SK-N-SH treated with all-trans-retinoic acid at 6 μM for 48 hours (cell line): ENCODE measurements around the gene PIK3R1.

Source experiments
- ATAC-seq: fragments of 200-7000 bp; cut with Tn5 transposase; 3 replicates; pipeline ENCODE4 v1.9.1; 2020; ENCODE audit warnings: mild to moderate bottlenecking, moderate library complexity
- ARNTL ChIP-seq: fragments of 450-650 bp; formaldehyde crosslinking; IDR thresholded peaks from 2 replicates; pipeline ENCODE4 v1.5.0; 2020; ENCODE audit warnings: low read depth, mild to moderate bottlenecking, moderate library complexity, borderline replicate concordance
- BACH2 ChIP-seq: fragments of 250-450 bp; sonication (Bioruptor Pico); IDR thresholded peaks from 2 replicates; pipeline ENCODE4 v1.9.0; 2021; ENCODE audit warnings: mild to moderate bottlenecking, borderline replicate concordance
- CREB5 ChIP-seq: fragments of 250-450 bp; sonication (Bioruptor Pico); IDR thresholded peaks from 2 replicates; pipeline ENCODE4 v1.5.1; 2020; ENCODE audit warnings: low read depth, mild to moderate bottlenecking, moderate library complexity
- CSRNP3 ChIP-seq: fragments of 250-450 bp; sonication (Bioruptor Pico); IDR thresholded peaks from 2 replicates; pipeline ENCODE4 v1.5.1; 2021; ENCODE audit warnings: mild to moderate bottlenecking, moderate library complexity
- ESRRG ChIP-seq: fragments of 250-450 bp; sonication (Bioruptor Pico); IDR thresholded peaks from 2 replicates; pipeline ENCODE4 v1.6.1; 2021; ENCODE audit warnings: mild to moderate bottlenecking
- GLIS3 ChIP-seq: fragments of 250-450 bp; sonication (Bioruptor Pico); IDR thresholded peaks from 2 replicates; pipeline ENCODE4 v1.5.0; 2020; ENCODE audit warnings: mild to moderate bottlenecking, moderate library complexity
- ISL1 ChIP-seq: fragments of 250-450 bp; sonication (Bioruptor Pico); IDR thresholded peaks from 2 replicates; pipeline ENCODE4 v2.1.2; 2022; ENCODE audit warnings: mild to moderate bottlenecking, moderate library complexity
- PATZ1 ChIP-seq: fragments of 250-450 bp; sonication (Bioruptor Pico); IDR thresholded peaks from 2 replicates; pipeline ENCODE4 v1.8.0; 2020; ENCODE audit warnings: mild to moderate bottlenecking, moderate library complexity, borderline replicate concordance
- PPARA ChIP-seq: fragments of 250-450 bp; sonication (Bioruptor Pico); IDR thresholded peaks from 2 replicates; pipeline ENCODE4 v1.5.0; 2020; ENCODE audit warnings: mild to moderate bottlenecking, borderline replicate concordance
- SNAI2 ChIP-seq: fragments of 250-450 bp; sonication (Bioruptor Pico); IDR thresholded peaks from 2 replicates; pipeline ENCODE4 v1.5.0; 2020; ENCODE audit warnings: mild to moderate bottlenecking, moderate library complexity
- TCF4 ChIP-seq: fragments of 250-450 bp; sonication (Bioruptor Pico); IDR thresholded peaks from 2 replicates; pipeline ENCODE4 v1.8.0; 2021; ENCODE audit warnings: mild to moderate bottlenecking, moderate library complexity, borderline replicate concordance
- TOX ChIP-seq: fragments of 250-450 bp; sonication (Bioruptor Pico); IDR thresholded peaks from 2 replicates; pipeline ENCODE4 v1.8.0; 2021; ENCODE audit warnings: mild to moderate bottlenecking, moderate library complexity, borderline replicate concordance
- TSHZ2 ChIP-seq: fragments of 250-450 bp; sonication (Bioruptor Pico); IDR thresholded peaks from 2 replicates; pipeline ENCODE4 v1.5.0; 2020; ENCODE audit warnings: mild to moderate bottlenecking, moderate library complexity
- ZC3H10 ChIP-seq: fragments of 250-450 bp; sonication (Bioruptor Pico); IDR thresholded peaks from 2 replicates; pipeline ENCODE4 v1.5.1; 2021; ENCODE audit warnings: mild to moderate bottlenecking, moderate library complexity
- ZFP3 ChIP-seq: fragments of 250-450 bp; sonication (Bioruptor Pico); IDR thresholded peaks from 2 replicates; pipeline ENCODE4 v1.5.0; 2020; ENCODE audit warnings: mild to moderate bottlenecking, moderate library complexity
- ZFP30 ChIP-seq: fragments of 450-650 bp; formaldehyde crosslinking; IDR thresholded peaks from 2 replicates; pipeline ENCODE4 v1.5.0; 2022; ENCODE audit warnings: mild to moderate bottlenecking, moderate library complexity
- ZNF70 ChIP-seq: fragments of 450-650 bp; formaldehyde crosslinking; IDR thresholded peaks from 2 replicates; pipeline ENCODE4 v1.5.0; 2020; ENCODE audit warnings: mild to moderate bottlenecking, moderate library complexity
- TF ChIP-seq, protein P1 (sequence below): fragments of 250-450 bp; sonication (Bioruptor Pico); IDR thresholded peaks from 2 replicates; pipeline ENCODE4 v1.8.0; 2021; ENCODE audit warnings: low read depth, mild to moderate bottlenecking, moderate library complexity, borderline replicate concordance

Gene PIK3R1

DNA sequence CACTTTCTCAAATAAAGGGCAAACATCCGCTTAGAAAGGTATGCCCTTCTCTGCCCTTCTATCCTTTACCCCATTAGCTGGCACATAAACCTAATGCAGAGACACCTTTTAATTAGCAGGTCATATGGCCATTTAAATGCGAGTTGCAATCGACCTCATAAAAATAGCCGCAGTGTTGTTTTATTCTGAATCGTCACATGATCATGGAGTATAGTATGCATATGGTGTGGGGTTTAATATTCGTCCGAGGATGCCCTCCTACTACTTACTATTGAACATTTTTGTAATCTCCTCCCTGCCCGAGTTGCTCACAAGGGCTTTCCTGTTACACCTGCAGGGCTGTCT lies 72.0 kb downstream of the PIK3R1 start:
- TF ChIP-seq, protein P1, sequence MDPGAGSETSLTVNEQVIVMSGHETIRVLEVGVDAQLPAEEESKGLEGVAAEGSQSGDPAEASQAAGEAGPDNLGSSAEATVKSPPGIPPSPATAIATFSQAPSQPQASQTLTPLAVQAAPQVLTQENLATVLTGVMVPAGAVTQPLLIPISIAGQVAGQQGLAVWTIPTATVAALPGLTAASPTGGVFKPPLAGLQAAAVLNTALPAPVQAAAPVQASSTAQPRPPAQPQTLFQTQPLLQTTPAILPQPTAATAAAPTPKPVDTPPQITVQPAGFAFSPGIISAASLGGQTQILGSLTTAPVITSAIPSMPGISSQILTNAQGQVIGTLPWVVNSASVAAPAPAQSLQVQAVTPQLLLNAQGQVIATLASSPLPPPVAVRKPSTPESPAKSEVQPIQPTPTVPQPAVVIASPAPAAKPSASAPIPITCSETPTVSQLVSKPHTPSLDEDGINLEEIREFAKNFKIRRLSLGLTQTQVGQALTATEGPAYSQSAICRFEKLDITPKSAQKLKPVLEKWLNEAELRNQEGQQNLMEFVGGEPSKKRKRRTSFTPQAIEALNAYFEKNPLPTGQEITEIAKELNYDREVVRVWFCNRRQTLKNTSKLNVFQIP (CRISPR knock-in tag) = no peak
- TF ChIP-seq ISL1 (CRISPR knock-in tag) (no peak), TOX (CRISPR knock-in tag) (no peak), PPARA (no peak)
- no peak for ATAC-seq

GRCh38 chr5:68287976-68288706 lies 72.6 kb downstream of the PIK3R1 start:
- peak; percentile 84 for ATAC-seq
- TF ChIP-seq BACH2 (no peak), ESRRG (no peak), PATZ1 (no peak), ZFP3 (CRISPR knock-in tag) (no peak), TOX (CRISPR knock-in tag) (no peak), GLIS3 (CRISPR knock-in tag) (no peak), CREB5 (CRISPR knock-in tag) (no peak), ZFP30 (CRISPR knock-in tag) (no peak), SNAI2 (CRISPR knock-in tag) (no peak), ZC3H10 (CRISPR knock-in tag) (no peak)
- TF ChIP-seq, protein P1 (CRISPR knock-in tag) = no peak

DNA sequence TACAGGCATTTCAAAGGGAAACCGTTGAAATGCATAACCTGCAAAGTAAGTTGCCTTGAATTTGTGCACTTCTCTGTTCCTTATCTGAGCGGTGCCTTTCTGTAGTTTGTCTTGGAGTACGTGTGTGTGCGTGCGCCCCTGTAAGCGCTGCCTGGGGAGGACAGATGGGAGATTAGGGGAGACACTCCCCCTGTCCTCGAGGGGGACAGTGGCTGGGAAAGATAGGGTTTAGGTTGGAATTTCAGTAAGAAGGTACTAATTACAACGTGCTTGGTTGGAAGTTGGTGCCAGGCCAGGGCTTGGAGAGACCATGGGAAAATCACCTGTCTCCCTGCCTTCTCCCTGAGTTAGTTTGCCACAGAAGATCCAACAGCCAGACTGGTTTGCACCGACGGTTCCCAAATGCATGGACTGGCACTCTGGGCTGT lies 73.2 kb downstream of the PIK3R1 start:
- TF ChIP-seq ZFP30 (CRISPR knock-in tag) (no peak), CSRNP3 (no peak), GLIS3 (CRISPR knock-in tag) (no peak), TCF4 (no peak), CREB5 (CRISPR knock-in tag) (no peak), ZNF70 (no peak), BACH2 (no peak), TOX (CRISPR knock-in tag) (no peak), SNAI2 (CRISPR knock-in tag) (no peak), ARNTL (CRISPR knock-in tag) (no peak), ESRRG (no peak), TSHZ2 (CRISPR knock-in tag) (no peak)
- TF ChIP-seq, protein P1 (CRISPR knock-in tag) = no peak
- TF ChIP-seq, all 23 proteins: peak for 0
- ATAC-seq = peak; percentile 37
